ENCODE measurements around the gene SLIT3.

GRCh38 chr5:168972731-168973130 is 328.2 kb downstream of the SLIT3 start:
- TF ChIP-seq CTCF (IDR thresholded peaks at IDR 0.05): no peak
- TF ChIP-seq POLR2A (IDR thresholded peaks at IDR 0.05): no peak
